Mesothelial cell of epicardium (in vitro differentiated cells): ENCODE results near the gene PNMA8B. TPM values are rescaled to one million over a fixed set of nuclear protein-coding genes. Genes with fewer than 3 reads are reported as not detected.
A peak's percentile ranks its signal among the peaks of the same experiment; 100 is the strongest.

Experiments used
- DNase-seq, 2 experiments: peaks; one replicate each; pipeline ENCODE4 v3.0.0; 2021; ENCODE audit warnings: low spot score in 2 of 2; ENCODE audit not compliant: unreplicated experiment in 2 of 2
- H3K27ac Mint-ChIP-seq: 2 replicates; pipeline ENCODE4 v1.8.0; 2021; ENCODE audit warnings: mixed read lengths
- H3K27me3 Mint-ChIP-seq: 2 replicates; pipeline ENCODE4 v1.8.0; 2021; ENCODE audit warnings: low read depth, mixed read lengths
- H3K36me3 Mint-ChIP-seq: 2 replicates; pipeline ENCODE4 v1.8.0; 2021; ENCODE audit warnings: mixed read lengths
- H3K4me1 Mint-ChIP-seq: 2 replicates; pipeline ENCODE4 v1.8.0; 2021; ENCODE audit warnings: mixed read lengths
- H3K4me3 Mint-ChIP-seq: 2 replicates; pipeline ENCODE4 v1.8.0; 2021; ENCODE audit warnings: mild to moderate bottlenecking, moderate library complexity, mixed read lengths
- H3K9me3 Mint-ChIP-seq: 2 replicates; pipeline ENCODE4 v1.8.0; 2021; ENCODE audit warnings: mixed read lengths
- total RNA-seq: library from RNA; stranded (reverse); gene quantifications from 3 replicates; pipeline ENCODE4 v1.2.1, GENCODE V29; 2021
- TF ChIP-seq, protein P1 (sequence below): fragments of 200-600 bp; sonication (generic); IDR thresholded peaks from one replicate; pipeline ENCODE4 v1.5.0; 2021; ENCODE audit warnings: antibody characterized with exemption; ENCODE audit not compliant: unreplicated experiment

Gene PNMA8B
- total RNA-seq, 1 donor from 2014 or later = 3.2 TPM

DNA sequence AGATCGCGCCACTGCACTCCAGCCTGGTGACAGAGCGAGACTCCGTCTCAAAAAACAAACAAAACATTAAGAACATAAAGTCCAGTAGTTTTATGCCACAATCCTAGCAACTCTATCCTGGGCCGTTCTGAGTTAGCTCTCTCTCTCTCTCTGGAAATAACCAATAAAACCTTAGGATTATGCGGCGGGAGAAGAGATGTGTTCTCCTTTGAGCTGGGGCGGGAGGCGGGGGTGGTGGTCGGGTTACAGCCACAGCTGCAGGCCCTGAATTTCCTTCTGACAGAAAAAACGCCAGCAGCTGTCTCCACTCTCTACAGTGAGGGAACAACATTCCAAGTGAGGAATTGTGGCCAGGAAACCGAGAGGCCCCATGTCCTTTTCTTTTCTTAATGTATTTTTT, 15.3 kb downstream of the PNMA8B start:
- Mint-ChIP-seq H3K4me3 (peak overlapping the region; percentile 11), H3K27me3 (no peaks in the 10 kb centered on the region), H3K27ac (peak overlapping the region; percentile 90), H3K9me3 (no peaks in the 10 kb centered on the region), H3K36me3 (no peaks in the 10 kb centered on the region), H3K4me1 (peaks cover 23% of the 10 kb centered on the region)
- DNase-seq = peak in 1 of 2 experiments; percentile 47
- TF ChIP-seq, protein P1, sequence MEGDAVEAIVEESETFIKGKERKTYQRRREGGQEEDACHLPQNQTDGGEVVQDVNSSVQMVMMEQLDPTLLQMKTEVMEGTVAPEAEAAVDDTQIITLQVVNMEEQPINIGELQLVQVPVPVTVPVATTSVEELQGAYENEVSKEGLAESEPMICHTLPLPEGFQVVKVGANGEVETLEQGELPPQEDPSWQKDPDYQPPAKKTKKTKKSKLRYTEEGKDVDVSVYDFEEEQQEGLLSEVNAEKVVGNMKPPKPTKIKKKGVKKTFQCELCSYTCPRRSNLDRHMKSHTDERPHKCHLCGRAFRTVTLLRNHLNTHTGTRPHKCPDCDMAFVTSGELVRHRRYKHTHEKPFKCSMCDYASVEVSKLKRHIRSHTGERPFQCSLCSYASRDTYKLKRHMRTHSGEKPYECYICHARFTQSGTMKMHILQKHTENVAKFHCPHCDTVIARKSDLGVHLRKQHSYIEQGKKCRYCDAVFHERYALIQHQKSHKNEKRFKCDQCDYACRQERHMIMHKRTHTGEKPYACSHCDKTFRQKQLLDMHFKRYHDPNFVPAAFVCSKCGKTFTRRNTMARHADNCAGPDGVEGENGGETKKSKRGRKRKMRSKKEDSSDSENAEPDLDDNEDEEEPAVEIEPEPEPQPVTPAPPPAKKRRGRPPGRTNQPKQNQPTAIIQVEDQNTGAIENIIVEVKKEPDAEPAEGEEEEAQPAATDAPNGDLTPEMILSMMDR = no peak

- no peak overlapping the region for H3K4me3 Mint-ChIP-seq
- no peak for DNase-seq
Observed at GRCh38 chr19:46478356-46478986, 17.2 kb downstream of the PNMA8B start.

DNA sequence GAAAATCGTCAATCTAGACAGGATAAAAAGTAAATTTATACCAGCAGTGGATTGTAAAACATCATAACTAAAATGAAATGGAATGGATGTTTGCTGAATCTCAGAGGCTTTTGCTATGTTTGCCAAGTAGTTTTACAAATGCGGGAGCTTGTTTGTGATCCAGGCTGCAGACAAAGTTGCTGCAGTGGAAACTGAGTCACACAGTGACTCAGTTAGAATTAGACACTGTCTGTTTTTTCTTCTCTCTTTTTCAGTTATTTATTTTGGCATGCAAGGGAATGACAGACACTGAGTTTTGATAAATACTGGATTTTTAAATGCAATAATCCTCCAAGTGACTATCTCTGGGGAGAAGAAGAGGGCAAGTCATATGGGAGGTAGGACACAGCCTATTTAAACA, 19.7 kb downstream of the PNMA8B start:
- Mint-ChIP-seq H3K27me3 (no peaks in the 10 kb centered on the region), H3K4me3 (no peak overlapping the region), H3K36me3 (no peaks in the 10 kb centered on the region), H3K4me1 (peaks cover 14% of the 10 kb centered on the region), H3K27ac (no peak overlapping the region), H3K9me3 (no peaks in the 10 kb centered on the region)
- no peak for DNase-seq
- TF ChIP-seq, protein P1 = no peak

More at GRCh38 chr19:46478356-46478986, 17.2 kb downstream of the PNMA8B start:
- no peaks in the 10 kb centered on the region for H3K36me3 Mint-ChIP-seq
- peak overlapping the region; percentile 6 for H3K27ac Mint-ChIP-seq
- H3K9me3 Mint-ChIP-seq = no peaks in the 10 kb centered on the region
- H3K4me1 Mint-ChIP-seq = peaks cover 21% of the 10 kb centered on the region
- TF ChIP-seq, protein P1 = no peak
- H3K27me3 Mint-ChIP-seq = no peaks in the 10 kb centered on the region

DNA sequence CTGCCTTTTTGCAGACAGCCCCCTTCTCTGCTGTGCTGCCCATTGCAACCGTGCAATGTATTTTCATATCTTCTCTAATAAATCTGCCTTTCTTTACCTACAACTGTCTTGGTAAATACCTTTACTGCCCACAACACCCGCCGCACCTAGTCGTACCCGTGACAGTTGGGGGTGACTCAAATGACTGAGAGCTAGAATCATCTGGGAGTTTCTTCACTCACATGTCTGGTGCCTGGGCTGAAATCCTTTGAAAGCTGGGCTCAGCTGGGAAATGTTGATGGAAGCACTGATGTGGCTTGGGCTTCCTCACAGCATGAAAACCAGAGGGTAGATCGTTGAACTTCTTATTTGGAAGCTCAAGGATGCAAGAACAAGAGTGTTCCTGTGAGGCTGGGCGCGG, 21.5 kb downstream of the PNMA8B start:
- TF ChIP-seq, protein P1 = no peak
- Mint-ChIP-seq H3K4me1 (peaks cover 19% of the 10 kb centered on the region), H3K36me3 (peaks cover 5% of the 10 kb centered on the region), H3K27me3 (no peaks in the 10 kb centered on the region), H3K27ac (no peak overlapping the region), H3K9me3 (no peaks in the 10 kb centered on the region), H3K4me3 (no peak overlapping the region)
- DNase-seq = no peak

- DNase-seq = no peak
- Mint-ChIP-seq H3K4me1 (peaks cover 19% of the 10 kb centered on the region), H3K27ac (no peak overlapping the region), H3K36me3 (peaks cover 14% of the 10 kb centered on the region), H3K27me3 (no peaks in the 10 kb centered on the region), H3K4me3 (peak overlapping the region; percentile 68), H3K9me3 (no peaks in the 10 kb centered on the region)
- TF ChIP-seq, protein P1 = no peak
Observed at GRCh38 chr19:46472592-46472991, 23.1 kb downstream of the PNMA8B start.
